Left lung (tissue), 10 donors: ENCODE data around the gene ATXN7L3. TPM values are rescaled to one million over a fixed set of nuclear protein-coding genes. Genes with fewer than 3 reads are reported as not detected.

Experiments
- ATAC-seq: fragments of 200-7000 bp; cut with Tn5 transposase; one replicate; pipeline ENCODE4 v1.9.1; 2020; ENCODE audit warnings: moderate library complexity
- DNase-seq, 4 donors: peaks; one replicate each; pipeline ENCODE4 v3.0.0-alpha.2; 2013 to 2020
- H3K27ac ChIP-seq, 2 donors: fragments of 200-600 bp; sonication (generic) in 1 of 2; one replicate each; pipeline versions ENCODE4 v1.5.0 to v1.8.0; 2020 to 2021
- H3K27me3 ChIP-seq, 2 donors: fragments of 200-600 bp; sonication (generic) in 1 of 2; one replicate each; pipeline versions ENCODE4 v1.5.0 to v1.8.0; 2020 to 2021
- H3K36me3 ChIP-seq, 2 donors: fragments of 200-600 bp; sonication (generic) in 1 of 2; one replicate each; pipeline versions ENCODE4 v1.5.0 to v1.8.0; 2020 to 2021
- H3K4me1 ChIP-seq, 2 donors: fragments of 200-600 bp; one replicate each; pipeline ENCODE4 v1.8.0; 2021
- H3K4me3 ChIP-seq, 2 donors: fragments of 200-600 bp; sonication (generic) in 1 of 2; one replicate each; pipeline versions ENCODE4 v1.5.0 to v1.8.0; 2020 to 2021; ENCODE audit warnings: mild to moderate bottlenecking in 1 of 2
- H3K9me3 ChIP-seq, 2 donors: fragments of 200-600 bp; sonication (generic) in 1 of 2; one replicate each; pipeline versions ENCODE4 v1.5.0 to v1.8.0; 2020 to 2021
- CTCF ChIP-seq, 2 donors: fragments of 200-600 bp; sonication (generic) in 1 of 2; IDR thresholded peaks; one replicate each; pipeline versions ENCODE4 v1.5.0 to v1.8.0; 2021; ENCODE audit warnings: antibody characterized with exemption in 2 of 2
- intact Hi-C, 2 donors: fragments of 100-400 bp; cut with DNase I; formaldehyde crosslinking; loops; one replicate each; pipeline versions ENCODE4 v1.11.2 to v1.14.2; 2022
- polyA plus RNA-seq, 6 donors: library from polyadenylated mRNA; unstranded; fragments of 120-200 nt; gene quantifications; one replicate each; pipeline ENCODE4 v1.2.1, GENCODE V29; 2013; ENCODE audit not compliant: insufficient read length in 6 of 6
- total RNA-seq, 2 donors: library from RNA; stranded (reverse); fragmentation: NEBNext Ultra II Directional; extraction: Animal tissue kit (Norgen Biotek cat#: 25700); gene quantifications; one replicate each; pipeline ENCODE4 v1.2.1, GENCODE V29; 2021
- donor health status: DM: no; HTN: yes; CAD: no.
- donor health status: DM: no; HTN: no; CAD: no.

The ATXN7L3 gene
- total and polyA plus RNA-seq, 8 donors = 51.3 to 81.8 (median 62.5) TPM

- peaks cover 0 to 57% of the 10 kb centered on the region in 2 donors for H3K36me3 ChIP-seq
- H3K4me1 ChIP-seq = no peaks in the 10 kb centered on the region
- no peak for ATAC-seq
- no peak for DNase-seq
- intact Hi-C loops = no loop called here
- H3K27ac ChIP-seq = no peak overlapping the region
- H3K9me3 ChIP-seq = no peaks in the 10 kb centered on the region
- no peak for TF ChIP-seq CTCF (IDR thresholded peaks at IDR 0.05)
- no peaks in the 10 kb centered on the region for H3K27me3 ChIP-seq
- no peak overlapping the region for H3K4me3 ChIP-seq
These were observed 21.6 kb downstream of the ATXN7L3 start for GRCh38 chr17:44178133-44178532.

GRCh38 chr17:44177640-44178039 lies 22.0 kb downstream of the ATXN7L3 start:
- DNase-seq = no peak
- Histone ChIP-seq H3K36me3 (peaks cover 0 to 52% of the 10 kb centered on the region in 2 donors), H3K9me3 (no peaks in the 10 kb centered on the region), H3K4me3 (no peak overlapping the region), H3K27ac (no peak overlapping the region), H3K4me1 (no peaks in the 10 kb centered on the region), H3K27me3 (no peaks in the 10 kb centered on the region)
- intact Hi-C loops = no loop called here
- TF ChIP-seq CTCF (IDR thresholded peaks at IDR 0.05) = no peak
- ATAC-seq = no peak

GRCh38 chr17:44176671-44177501 lies 22.8 kb downstream of the ATXN7L3 start:
- H3K4me3 ChIP-seq = no peak overlapping the region
- H3K4me1 ChIP-seq = no peaks in the 10 kb centered on the region
- no peaks in the 10 kb centered on the region for H3K27me3 ChIP-seq
- no peak overlapping the region for H3K27ac ChIP-seq
- ATAC-seq = no peak
- no peaks in the 10 kb centered on the region for H3K9me3 ChIP-seq
- no peak for TF ChIP-seq CTCF (IDR thresholded peaks at IDR 0.05)
- DNase-seq = peak in 1 of 4 donors; percentile 77
- H3K36me3 ChIP-seq = peaks cover 0 to 45% of the 10 kb centered on the region in 2 donors
- intact Hi-C loops = no loop called here

- no peak overlapping the region for H3K4me3 ChIP-seq
- H3K36me3 ChIP-seq = peaks cover 0 to 39% of the 10 kb centered on the region in 2 donors
- H3K27me3 ChIP-seq = no peaks in the 10 kb centered on the region
- no peaks in the 10 kb centered on the region for H3K4me1 ChIP-seq
- no peak overlapping the region for H3K27ac ChIP-seq
- intact Hi-C loops = no loop called here
- ATAC-seq (no peak), DNase-seq (no peak)
- TF ChIP-seq CTCF (IDR thresholded peaks at IDR 0.05) = no peak
- H3K9me3 ChIP-seq = no peaks in the 10 kb centered on the region
These were observed 23.4 kb downstream of the ATXN7L3 start for GRCh38 chr17:44176257-44176656.

- TF ChIP-seq CTCF (IDR thresholded peaks at IDR 0.05) = no peak
- intact Hi-C loops = no loop called here
- Histone ChIP-seq H3K4me3 (no peak overlapping the region), H3K9me3 (no peaks in the 10 kb centered on the region), H3K4me1 (no peaks in the 10 kb centered on the region), H3K36me3 (peaks cover 0 to 38% of the 10 kb centered on the region in 2 donors), H3K27me3 (peaks cover 0 to 9% of the 10 kb centered on the region in 2 donors), H3K27ac (no peak overlapping the region)
- ATAC-seq = no peak
- DNase-seq = no peak
These were observed 25.3 kb downstream of the ATXN7L3 start for GRCh38 chr17:44174427-44174826.
